Small intestine (tissue), 7 donors: ENCODE measurements around the gene STARD13. TPM values are rescaled to one million over a fixed set of nuclear protein-coding genes. Genes with fewer than 3 reads are reported as not detected.

Experiments
- DNase-seq, 2 donors: peaks; one replicate each; pipeline versions ENCODE4 v3.0.0 to v3.0.0-alpha.2; 2013
- FAIRE-seq: peaks from 2 replicates; lab custom pipeline; 2012; peaks lifted over from hg19 to GRCh38; lab: Jason Lieb, UNC
- H3K27ac ChIP-seq, 3 donors: one replicate each; pipeline ENCODE4 v1.5.1; 2013; ENCODE audit warnings: low read length in 2 of 3, mild to moderate bottlenecking in 2 of 3, control low read depth in 1 of 3, inconsistent platforms in 1 of 3, low read depth in 1 of 3, moderate library complexity in 1 of 3
- H3K27me3 ChIP-seq, 3 donors: one replicate each; pipeline ENCODE4 v1.6.1; 2013; ENCODE audit warnings: low read length in 3 of 3, inconsistent platforms in 1 of 3; ENCODE audit not compliant: control insufficient read depth in 3 of 3, insufficient read depth in 3 of 3
- H3K36me3 ChIP-seq, 3 donors: one replicate each; pipeline ENCODE4 v1.6.1; 2013; ENCODE audit warnings: low read length in 3 of 3, inconsistent platforms in 1 of 3, low read depth in 1 of 3, mild to moderate bottlenecking in 1 of 3, moderate library complexity in 1 of 3; ENCODE audit not compliant: control insufficient read depth in 3 of 3, insufficient read depth in 2 of 3
- H3K4me1 ChIP-seq, 3 donors: one replicate each; pipeline ENCODE4 v1.6.1; 2013; ENCODE audit warnings: low read length in 2 of 3, inconsistent platforms in 1 of 3, low read depth in 1 of 3, mild to moderate bottlenecking in 1 of 3, moderate library complexity in 1 of 3; ENCODE audit not compliant: control insufficient read depth in 3 of 3, insufficient read depth in 2 of 3
- H3K4me3 ChIP-seq, 3 donors: one replicate each; pipeline ENCODE4 v1.5.1; 2013; ENCODE audit warnings: low read length in 3 of 3, control low read depth in 1 of 3, inconsistent platforms in 1 of 3, low read depth in 1 of 3, mild to moderate bottlenecking in 1 of 3, moderate library complexity in 1 of 3
- H3K9me3 ChIP-seq, 2 donors: one replicate each; pipeline ENCODE4 v1.6.1; 2013; ENCODE audit warnings: low read depth in 1 of 2, low read length in 1 of 2; ENCODE audit not compliant: control insufficient read depth in 2 of 2, insufficient read depth in 1 of 2
- WGBS, 3 donors: extraction: QIAGEN DNeasy Blood & Tissue Kit; methylation state at CpG; one replicate each; pipeline ENCODE4 v1.1.7; 2013; 5-methylcytosine and 5-hydroxymethylcytosine counted together
- polyA plus RNA-seq, 4 donors: library from polyadenylated mRNA; stranded (reverse) in 3 of 4; unstranded in 1 of 4; fragments of 200-250 nt in 3 of 4; fragments of 120-200 nt in 1 of 4; gene quantifications; one replicate each; pipeline versions ENCODE4 v1.2.1 to v1.2.3, GENCODE V29; 2013
- donor health status: healthy with polysubstance abuse.
- donor health status: control.
- donor health status: control.
- donor health status: Bipolar disorder and iron deficiency.
- donor health status: healthy.

STARD13 gene
- polyA plus RNA-seq, 4 donors: 2.2 to 15.3 (median 5.0) TPM

DNA sequence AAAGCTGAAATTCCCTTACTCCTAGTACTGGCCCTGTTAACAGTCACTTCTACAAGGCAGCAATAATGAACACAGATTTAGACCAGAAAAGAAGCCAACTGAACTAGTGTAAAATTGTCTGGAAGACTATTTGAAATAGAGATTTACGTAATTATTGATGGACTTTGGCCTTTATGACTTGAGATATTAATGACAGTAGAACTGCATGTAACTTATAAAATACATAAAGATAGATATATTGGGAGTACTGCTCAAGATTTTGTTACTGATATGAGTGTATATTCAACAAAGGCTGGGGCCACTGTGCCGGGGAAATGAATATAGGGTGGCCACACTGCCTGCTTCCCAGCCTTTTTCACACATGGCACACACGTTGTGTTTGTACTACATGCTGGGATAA, 88.8 kb downstream of the STARD13 start:
- Histone ChIP-seq H3K27ac (peak overlapping the region in 2 of 3 donors; percentile 42 to 84), H3K4me3 (no peak overlapping the region), H3K9me3 (no peaks in the 10 kb centered on the region), H3K4me1 (peaks cover 2 to 26% (median 9%) of the 10 kb centered on the region in 3 donors), H3K36me3 (peaks cover 0 to 6% (median 0%) of the 10 kb centered on the region in 3 donors), H3K27me3 (no peaks in the 10 kb centered on the region)
- DNase-seq (peak; percentile 46 to 57), FAIRE-seq (no peak)
- 11 to 64% (median 47%) methylated on average over 3 of the region's 3 CpGs for WGBS, 3 donors

DNA sequence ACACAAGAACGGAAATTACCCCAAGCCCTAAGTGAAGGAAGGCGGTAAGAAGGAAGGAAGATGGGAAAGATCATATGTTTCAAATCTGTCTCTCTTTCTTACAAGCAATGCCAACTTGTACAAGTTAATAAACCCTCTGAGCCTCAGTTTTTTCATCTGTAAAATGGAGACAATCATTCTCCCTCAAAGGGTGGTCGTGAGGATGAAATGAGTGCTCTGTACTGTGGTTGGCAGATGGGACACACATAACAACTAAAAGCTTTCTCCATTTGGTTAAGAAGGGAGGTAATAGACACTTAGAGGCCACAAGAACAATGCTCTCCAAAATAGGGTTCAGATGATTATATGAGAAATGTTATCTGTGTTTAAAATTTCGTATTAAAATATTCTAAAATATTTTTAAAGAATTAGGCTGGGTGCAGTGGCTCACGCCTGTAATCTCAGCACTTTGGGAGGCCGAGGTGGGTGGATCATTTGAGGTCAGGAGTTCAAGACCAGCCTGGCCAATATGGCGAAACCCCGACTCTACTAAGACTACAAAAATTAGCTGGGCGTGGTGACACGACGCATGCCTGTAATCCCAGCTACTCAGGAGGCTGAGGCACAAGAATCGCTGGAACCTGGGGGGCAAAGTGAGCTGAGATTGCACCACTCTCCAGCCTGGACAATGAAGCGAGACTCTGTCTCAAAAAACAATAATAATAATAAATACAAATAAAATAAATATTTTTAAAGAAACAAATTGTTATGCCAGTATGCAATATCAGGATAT, 89.7 kb downstream of the STARD13 start:
- 87 to 89% (median 88%) methylated on average over 13 of the region's 13 CpGs for WGBS, 3 donors
- H3K36me3 ChIP-seq: peaks cover 0 to 6% (median 0%) of the 10 kb centered on the region in 3 donors
- FAIRE-seq (no peak), DNase-seq (no peak)
- H3K4me1 ChIP-seq: peaks cover 2 to 28% (median 9%) of the 10 kb centered on the region in 3 donors
- no peaks in the 10 kb centered on the region for H3K9me3 ChIP-seq
- no peaks in the 10 kb centered on the region for H3K27me3 ChIP-seq
- no peak overlapping the region for H3K4me3 ChIP-seq
- peak overlapping the region in 2 of 3 donors; percentile 37 to 68 for H3K27ac ChIP-seq

DNA sequence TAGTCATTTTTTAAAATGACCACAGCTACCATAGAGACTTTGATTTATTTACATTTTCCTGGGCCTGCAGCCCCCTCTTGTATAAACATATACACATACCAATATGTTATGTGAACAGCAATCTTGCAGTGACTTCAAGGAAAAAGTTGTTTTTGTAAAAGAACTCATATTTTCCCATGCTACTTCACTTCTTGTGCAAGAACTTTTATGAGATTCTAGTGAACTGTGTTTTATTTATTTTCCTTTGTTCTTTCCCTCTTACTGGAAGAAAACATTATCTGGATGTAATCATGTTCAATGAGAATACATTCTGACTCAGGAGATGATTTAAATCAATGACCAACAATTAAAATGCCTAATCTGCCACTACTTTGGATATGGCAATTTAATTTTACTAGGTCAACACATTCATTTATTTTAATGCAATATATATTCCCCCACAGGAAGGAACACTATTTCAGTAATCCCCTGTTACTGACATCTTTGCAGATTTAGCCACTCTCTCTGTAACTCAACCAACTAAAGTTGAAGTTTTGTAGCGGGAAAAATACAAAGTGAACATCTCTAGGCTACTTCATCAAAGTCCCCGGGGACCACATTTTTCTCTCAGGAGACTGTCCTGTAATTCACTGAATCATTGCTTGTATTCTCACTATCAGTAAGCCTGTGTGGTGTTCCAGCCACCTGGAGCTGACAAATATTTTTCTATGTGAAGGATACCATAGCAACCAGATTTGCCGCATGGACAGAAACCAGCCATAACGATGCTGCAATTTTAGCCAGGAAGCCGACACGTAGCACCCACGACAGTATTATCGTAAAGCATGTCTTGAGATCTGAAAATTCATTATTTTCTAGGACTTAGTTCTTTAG, 90.5 kb downstream of the STARD13 start:
- H3K4me3 ChIP-seq: no peak overlapping the region
- no peak for FAIRE-seq
- 63 to 78% (median 74%) methylated on average over 8 of the region's 8 CpGs for WGBS, 3 donors
- H3K27ac ChIP-seq: peak overlapping the region in 2 of 3 donors; percentile 37 to 68
- no peaks in the 10 kb centered on the region for H3K27me3 ChIP-seq
- H3K9me3 ChIP-seq: no peaks in the 10 kb centered on the region
- peaks cover 2 to 27% (median 9%) of the 10 kb centered on the region in 3 donors for H3K4me1 ChIP-seq
- peaks cover 0 to 2% (median 0%) of the 10 kb centered on the region in 3 donors for H3K36me3 ChIP-seq
- DNase-seq: peak in 1 of 2 donors; percentile 73

DNA sequence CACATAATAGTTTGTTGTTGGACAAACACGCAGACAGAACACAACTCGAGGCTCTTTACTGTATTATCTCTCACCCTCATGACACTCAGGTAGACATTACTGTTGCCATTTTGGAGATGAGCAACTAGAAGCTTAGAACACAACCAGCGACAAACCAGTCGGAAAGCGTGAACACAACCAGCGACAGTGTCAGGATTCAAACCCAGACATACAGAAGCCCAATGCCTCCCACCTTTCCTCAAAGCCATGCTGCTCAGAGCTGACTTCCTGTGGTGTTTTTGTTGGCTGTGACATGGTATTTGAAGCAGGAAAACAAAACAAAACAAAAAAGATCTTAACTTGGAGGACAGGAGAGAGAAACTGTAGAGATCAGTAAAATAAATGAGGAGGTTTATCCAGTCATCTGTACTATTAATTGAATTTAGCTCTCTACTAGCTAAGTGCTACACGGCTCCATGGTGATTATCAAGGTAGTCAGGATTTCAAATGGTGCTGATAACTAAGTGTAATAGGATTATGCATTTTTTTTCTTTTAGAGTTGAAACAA, 92.1 kb downstream of the STARD13 start:
- Histone ChIP-seq H3K36me3 (no peaks in the 10 kb centered on the region), H3K4me3 (no peak overlapping the region), H3K4me1 (peaks cover 2 to 21% (median 9%) of the 10 kb centered on the region in 3 donors), H3K27ac (no peak overlapping the region), H3K27me3 (no peaks in the 10 kb centered on the region), H3K9me3 (no peaks in the 10 kb centered on the region)
- no peak for DNase-seq
- WGBS, 3 donors: 78 to 81% (median 81%) methylated on average over 7 of the region's 7 CpGs
- FAIRE-seq: no peak

DNA sequence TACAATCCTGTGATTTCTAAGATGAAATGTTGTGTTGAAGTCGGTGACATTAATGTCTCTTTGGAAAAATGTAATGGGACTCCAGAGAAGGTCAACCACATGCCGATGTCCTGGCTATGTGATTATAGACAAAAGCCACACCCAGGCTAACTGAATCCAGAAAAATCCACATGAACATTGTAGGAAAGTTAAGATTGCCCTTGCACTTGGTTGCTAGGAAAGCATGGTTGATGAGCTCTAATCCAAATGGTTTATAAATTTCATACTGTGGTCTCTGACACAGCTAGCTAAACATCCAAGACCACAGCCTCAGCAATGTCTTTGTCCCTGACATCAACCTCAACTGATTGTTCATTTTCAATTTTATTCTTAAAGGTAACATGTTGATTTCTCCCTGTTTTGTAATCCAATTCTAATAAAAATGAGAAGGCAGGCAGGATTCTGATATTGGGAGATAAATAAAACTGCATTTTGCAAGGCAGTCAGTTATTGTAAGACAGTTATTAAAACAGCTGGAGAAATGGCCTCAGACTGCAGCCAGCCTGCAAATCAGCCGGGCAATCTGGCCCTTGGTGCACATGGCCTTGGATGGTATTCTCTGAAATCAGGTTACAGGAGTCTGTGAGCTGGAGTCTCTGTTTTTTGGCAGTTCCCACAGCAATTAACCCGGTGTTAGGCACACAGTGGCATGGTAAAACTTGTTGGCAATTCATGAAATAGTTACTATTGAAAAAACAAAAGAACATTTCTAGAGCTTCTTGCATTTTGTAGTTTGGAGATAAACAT, 93.9 kb downstream of the STARD13 start:
- Histone ChIP-seq H3K27me3 (no peaks in the 10 kb centered on the region), H3K36me3 (no peaks in the 10 kb centered on the region), H3K4me1 (peaks cover 5 to 24% (median 16%) of the 10 kb centered on the region in 3 donors), H3K9me3 (no peaks in the 10 kb centered on the region), H3K4me3 (no peak overlapping the region), H3K27ac (no peak overlapping the region)
- DNase-seq: no peak
- no peak for FAIRE-seq
- WGBS, 3 donors: 70 to 84% (median 74%) methylated on average over 4 of the region's 4 CpGs

DNA sequence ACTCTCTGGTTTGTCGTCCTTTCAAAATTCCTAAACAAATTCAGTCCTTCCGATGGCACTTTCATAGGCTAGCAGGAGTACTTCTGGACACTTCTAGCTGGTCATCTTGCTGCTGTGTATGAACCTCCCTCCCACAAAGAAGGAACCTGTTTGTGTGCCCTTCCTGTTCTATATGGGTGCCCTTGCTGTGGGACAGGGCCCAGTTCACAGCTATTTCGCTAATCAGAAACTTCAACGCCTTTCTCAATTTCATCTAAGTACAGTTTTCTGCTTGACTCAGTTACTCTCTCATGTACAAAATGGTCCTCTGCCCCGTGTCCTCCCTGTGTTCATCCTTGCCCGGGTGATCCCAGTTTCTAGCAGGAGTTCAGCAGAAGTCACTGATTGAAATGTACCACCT, 96.1 kb downstream of the STARD13 start:
- Histone ChIP-seq H3K27ac (no peak overlapping the region), H3K36me3 (peaks cover 0 to 3% (median 0%) of the 10 kb centered on the region in 3 donors), H3K9me3 (no peaks in the 10 kb centered on the region), H3K27me3 (no peaks in the 10 kb centered on the region), H3K4me1 (peaks cover 5 to 18% (median 13%) of the 10 kb centered on the region in 3 donors), H3K4me3 (no peak overlapping the region)
- 89 to 94% (median 91%) methylated on average over 6 of the region's 6 CpGs for WGBS, 3 donors
- DNase-seq (no peak), FAIRE-seq (no peak)

DNA sequence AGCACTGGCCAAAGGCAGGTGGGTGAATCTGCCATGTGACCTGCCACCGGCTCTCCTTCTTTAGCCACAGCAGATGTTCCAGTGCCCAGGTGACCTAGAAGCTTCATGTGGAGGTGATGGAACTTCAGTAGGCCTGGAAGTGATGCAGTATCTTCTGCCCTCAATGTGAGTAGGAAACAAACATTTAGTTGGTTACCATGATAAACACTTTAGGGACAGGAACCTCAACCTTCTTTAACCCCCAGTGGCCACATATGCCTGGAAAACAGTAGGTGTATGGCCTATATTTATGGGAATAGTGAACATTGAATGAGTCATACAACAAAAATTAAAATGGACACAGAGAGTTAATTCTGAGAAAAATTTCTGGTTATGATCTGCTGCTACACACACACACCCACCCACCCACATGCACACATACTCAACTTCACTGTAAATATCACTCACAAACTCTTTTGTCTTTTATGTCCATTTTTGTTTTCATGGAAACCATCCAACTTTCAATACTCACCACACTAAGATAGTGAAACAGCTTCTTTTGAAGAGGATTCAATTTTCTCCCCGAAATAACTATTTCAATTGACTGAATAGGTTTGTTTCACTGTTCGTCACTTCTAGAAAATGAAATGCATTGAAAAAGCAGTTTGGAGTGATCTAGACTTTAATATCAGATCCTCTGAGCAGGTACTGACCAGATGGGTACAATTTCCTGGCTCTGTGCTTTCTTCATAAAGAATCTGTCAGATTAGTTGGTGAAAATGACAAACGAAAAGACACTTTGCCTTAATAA, 97.3 kb downstream of the STARD13 start:
- WGBS, 3 donors: 66 to 73% (median 67%) methylated on average over 4 of the region's 4 CpGs
- H3K4me3 ChIP-seq: no peak overlapping the region
- H3K4me1 ChIP-seq: peaks cover 5 to 23% (median 18%) of the 10 kb centered on the region in 3 donors
- no peaks in the 10 kb centered on the region for H3K27me3 ChIP-seq
- H3K27ac ChIP-seq: peak overlapping the region in 1 of 3 donors; percentile 76
- DNase-seq: no peak
- peaks cover 0 to 3% (median 0%) of the 10 kb centered on the region in 3 donors for H3K36me3 ChIP-seq
- FAIRE-seq: no peak
- H3K9me3 ChIP-seq: no peaks in the 10 kb centered on the region
